ENCODE measurements around the gene AK9.

- TF ChIP-seq TAF1 (IDR thresholded peaks at IDR 0.05; ENCODE audit: low read depth, low read length) (no peak), RBBP5 (IDR thresholded peaks at IDR 0.05; ENCODE audit: borderline replicate concordance, low read depth, low read length) (no peak), EP300 (IDR thresholded peaks at IDR 0.05; ENCODE audit: borderline replicate concordance in 1 of 2, low read depth in 2 of 2, low read length in 2 of 2) (no peak), CTCF (IDR thresholded peaks at IDR 0.05; ENCODE audit: control extremely low read depth in 1 of 3, insufficient read depth in 1 of 3, low read depth in 1 of 3, low read length in 3 of 3) (no peak), SP4 (IDR thresholded peaks at IDR 0.05; ENCODE audit: low read length) (no peak), POLR2A (IDR thresholded peaks at IDR 0.05; ENCODE audit: control extremely low read depth in 1 of 2, low read depth in 2 of 2, low read length in 2 of 2) (no peak)
These were observed 175.1 kb downstream of the AK9 start for GRCh38 chr6:109515781-109516409.
